ENCODE data around the gene EEF2.
"Not testable (repeated sequence)": the region's sequence is repeated elsewhere in the genome, so short reads cannot be mapped to it uniquely, and the experiment has no call there.

Gene EEF2

DNA sequence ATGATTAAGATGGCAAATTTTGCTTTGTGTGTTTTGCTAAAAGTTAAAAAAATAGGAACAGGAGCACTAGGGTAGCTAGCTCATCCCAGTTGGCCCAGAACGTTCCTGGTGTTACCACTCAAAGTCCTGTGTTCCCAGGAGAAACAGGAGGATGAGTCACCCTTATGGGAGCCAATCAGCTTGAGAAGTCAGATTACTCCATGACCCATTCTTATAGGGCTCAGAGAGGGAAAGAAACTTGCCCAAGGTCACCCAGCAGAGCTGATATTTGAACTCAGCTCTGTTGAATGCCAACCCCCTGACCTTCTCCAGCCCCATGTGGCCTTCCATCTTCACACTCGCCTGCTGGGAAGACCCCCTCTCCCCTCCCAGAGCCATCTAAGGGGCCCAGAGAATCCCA lies 39.4 kb downstream of the EEF2 start:
- ChIA-PET CTCF (interaction anchor here (1.2 kb wide), 1 partner anchor 9 kb away, joined by 3 read pairs; no protein-coding TSS in a partner anchor), POLR2A (no interaction called here)
- DNase-seq (ENCODE audit: extremely low spot score) = no peak
- no peak for TF ChIP-seq CTCF (IDR thresholded peaks at IDR 0.05; ENCODE audit: control extremely low read depth, extremely low read depth, low read depth, missing control alignments)

- ChIA-PET CTCF (no interaction called here), POLR2A (no interaction called here)
- DNase-seq (ENCODE audit: extremely low spot score) = no peak
- no peak for TF ChIP-seq CTCF (IDR thresholded peaks at IDR 0.05; ENCODE audit: control extremely low read depth, extremely low read depth, low read depth, missing control alignments)
These were observed 41.1 kb downstream of the EEF2 start for GRCh38 chr19:3944018-3944721.

GRCh38 chr19:3942790-3943409 lies 42.4 kb downstream of the EEF2 start:
- POLR2A ChIA-PET = no interaction called here
- CTCF ChIA-PET = interaction anchor here (1.1 kb wide), 1 partner anchor 124 kb away, joined by 3 read pairs; no protein-coding TSS in a partner anchor
- DNase-seq (ENCODE audit: extremely low spot score) = no peak
- TF ChIP-seq CTCF (IDR thresholded peaks at IDR 0.05; ENCODE audit: control extremely low read depth, extremely low read depth, low read depth, missing control alignments) = no peak

DNA sequence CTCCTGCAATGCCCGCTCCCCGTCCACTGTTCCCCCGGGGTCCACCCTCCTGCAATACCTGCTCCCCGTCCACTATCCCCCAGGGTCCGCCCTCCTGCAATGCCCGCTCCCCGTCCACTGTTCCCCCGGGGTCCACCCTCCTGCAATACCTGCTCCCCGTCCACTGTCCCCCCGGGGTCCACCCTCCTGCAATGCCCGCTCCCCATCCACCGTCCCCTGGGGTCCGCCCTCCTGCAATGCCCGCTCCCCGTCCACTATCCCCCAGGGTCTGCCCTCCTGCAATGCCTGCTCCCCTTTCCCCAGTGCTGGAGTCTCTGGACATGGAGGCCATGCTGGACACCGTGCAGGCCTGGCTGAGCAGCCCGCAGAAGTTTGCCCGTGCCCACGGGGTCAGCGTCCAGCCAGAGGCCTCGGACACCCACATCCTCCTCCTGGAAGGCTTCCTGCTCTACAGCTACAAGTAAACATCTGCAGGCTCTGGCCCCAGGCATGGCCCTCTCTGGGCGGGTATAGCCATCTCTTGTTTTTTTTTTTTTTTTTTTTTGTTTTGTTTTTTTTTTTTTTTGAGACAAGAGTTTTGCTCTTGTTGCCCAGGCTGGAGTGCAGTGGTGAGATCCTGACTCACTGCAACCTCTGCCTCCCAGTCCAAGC lies 46.8 kb downstream of the EEF2 start:
- DNase-seq (ENCODE audit: extremely low spot score); CTCF ChIA-PET: not testable (repeated sequence)
- POLR2A ChIA-PET = interaction anchor here (0.6 kb wide), 1 partner anchor 1631 kb away, joined by 3 read pairs; no protein-coding TSS in a partner anchor

DNA sequence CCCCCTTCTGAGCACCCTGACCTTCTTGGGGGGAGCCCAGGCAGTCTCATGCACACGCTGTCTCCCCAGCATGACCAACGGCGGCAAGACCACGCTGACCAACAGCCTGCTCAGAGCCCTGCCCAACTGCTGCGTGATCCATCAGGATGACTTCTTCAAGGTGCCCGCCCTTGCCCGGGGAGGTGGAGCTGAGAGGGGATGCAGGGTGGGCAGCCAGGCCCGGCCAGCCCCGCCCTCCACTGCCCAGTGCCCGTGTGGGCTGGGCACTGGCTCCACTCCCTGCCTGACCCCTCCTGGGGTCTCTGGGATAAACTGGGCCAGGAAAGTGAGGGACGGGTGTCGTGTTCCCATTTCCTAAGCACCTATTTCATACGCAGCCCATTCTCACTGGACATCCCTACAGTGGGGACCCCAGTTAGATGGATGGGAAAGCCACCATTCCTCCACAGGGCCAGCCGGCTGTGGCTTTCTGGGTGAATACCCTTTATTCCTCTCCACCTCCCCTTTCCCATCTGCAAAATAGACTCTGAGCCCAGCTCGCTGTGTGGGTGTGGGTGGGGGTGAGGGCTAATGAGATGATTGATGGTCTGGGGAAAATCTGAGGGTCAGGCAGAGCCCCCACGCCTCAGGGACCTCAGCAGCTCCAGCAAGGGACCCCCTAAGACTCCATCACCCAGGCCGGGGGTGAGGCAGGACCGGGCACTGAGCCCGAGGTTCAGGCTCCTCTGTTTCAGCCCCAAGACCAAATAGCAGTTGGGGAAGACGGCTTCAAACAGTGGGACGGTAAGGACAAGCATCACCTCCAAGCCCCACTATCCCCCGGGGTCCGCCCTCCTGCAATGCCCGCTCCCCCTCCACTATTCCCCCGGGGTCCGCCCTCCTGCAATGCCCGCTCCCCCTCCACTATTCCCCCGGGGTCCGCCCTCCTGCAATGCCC lies 48.5 kb downstream of the EEF2 start:
- POLR2A ChIA-PET = no interaction called here
- no peak for DNase-seq (ENCODE audit: extremely low spot score)
- no peak for TF ChIP-seq CTCF (IDR thresholded peaks at IDR 0.05; ENCODE audit: control extremely low read depth, extremely low read depth, low read depth, missing control alignments)
- CTCF ChIA-PET = no interaction called here

DNA sequence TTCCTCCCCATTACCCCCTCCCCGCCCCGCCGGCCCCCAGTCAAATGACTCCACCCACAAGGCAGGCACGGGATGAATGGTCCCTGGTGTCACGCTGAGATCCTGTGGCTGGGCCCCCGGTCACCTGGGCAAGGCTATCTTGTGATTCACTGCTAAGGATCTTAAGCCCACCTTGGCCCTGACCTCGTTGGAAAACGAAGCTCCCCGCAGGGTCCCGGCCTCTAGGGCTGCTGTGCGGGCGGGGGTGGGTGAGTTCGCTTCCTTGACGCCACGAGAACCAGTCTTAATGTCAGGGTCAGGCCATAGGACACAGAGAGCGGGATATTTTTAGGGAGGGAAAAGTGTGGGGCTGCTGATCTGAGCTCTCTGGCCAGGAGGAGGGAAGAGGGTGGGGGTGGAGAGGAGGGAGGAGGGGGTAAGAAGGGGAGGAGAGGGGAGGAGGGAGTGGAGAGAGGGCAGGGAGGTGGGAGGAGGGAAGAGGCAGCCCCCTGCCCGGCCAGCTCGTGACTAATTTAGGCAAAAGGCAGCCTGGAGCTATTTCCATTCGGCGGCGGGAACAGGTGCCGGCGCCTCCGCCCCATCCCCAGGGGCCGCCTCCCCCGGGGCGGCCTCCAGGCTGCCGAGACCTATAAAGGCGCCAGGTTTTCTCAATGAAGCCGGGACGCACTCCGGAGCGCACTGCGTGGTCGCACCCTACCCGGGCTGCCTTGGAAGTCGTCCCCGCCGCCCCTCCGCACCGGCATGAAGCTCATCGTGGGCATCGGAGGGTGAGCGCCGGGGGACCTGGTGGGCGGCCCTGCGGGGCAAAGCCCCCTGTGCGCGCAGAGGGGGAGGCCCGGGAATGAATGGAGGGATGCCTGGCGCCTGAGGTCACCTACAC lies 52.1 kb downstream of the EEF2 start, which contains the start of gene NMRK2:
Gene NMRK2 (plus strand): TSS at position 139 of the 880 bp plus-strand sequence. CDS start 603 bp downstream, at position 742.
- ChIA-PET CTCF (no interaction called here), POLR2A (interaction anchor here (0.6 kb wide), 1 partner anchor 127 kb away, joined by 3 read pairs; no protein-coding TSS in a partner anchor)
- DNase-seq (ENCODE audit: extremely low spot score) = peak; percentile 34
- TF ChIP-seq CTCF (IDR thresholded peaks at IDR 0.05; ENCODE audit: control extremely low read depth, extremely low read depth, low read depth, missing control alignments) = no peak
